ENCODE results near the gene GSTK1.
A peak's percentile ranks its signal among the peaks of the same experiment; 100 is the strongest.

The GSTK1 gene

GRCh38 chr7:143300959-143301935, 38.0 kb downstream of the GSTK1 start:
- Mint-ChIP-seq H3K36me3 (ENCODE audit: insufficient read depth) (peaks cover 92% of the 10 kb centered on the region), H3K27me3 (no peaks in the 10 kb centered on the region), H3K4me1 (ENCODE audit: low read depth in 2 of 2) (peaks cover 21 to 34% of the 10 kb centered on the region in 2 donors), H3K9me3 (no peaks in the 10 kb centered on the region), H3K27ac (peak overlapping the region; percentile 19 to 23), H3K4me3 (no peak overlapping the region)
- DNase-seq (no peak), ATAC-seq (replicated peaks) (no peak)

GRCh38 chr7:143303733-143304132, 40.5 kb downstream of the GSTK1 start:
- ATAC-seq (replicated peaks): no peak
- peaks cover 76% of the 10 kb centered on the region for H3K36me3 Mint-ChIP-seq (ENCODE audit: insufficient read depth)
- H3K4me1 Mint-ChIP-seq (ENCODE audit: low read depth in 2 of 2): peaks cover 21 to 28% of the 10 kb centered on the region in 2 donors

GRCh38 chr7:143304938-143305337, 41.7 kb downstream of the GSTK1 start:
- ATAC-seq (replicated peaks) (no peak), DNase-seq (no peak)
- Mint-ChIP-seq H3K27me3 (no peaks in the 10 kb centered on the region), H3K4me3 (no peak overlapping the region), H3K4me1 (ENCODE audit: low read depth in 2 of 2) (peaks cover 18 to 24% of the 10 kb centered on the region in 2 donors), H3K36me3 (ENCODE audit: insufficient read depth) (peaks cover 66% of the 10 kb centered on the region), H3K9me3 (no peaks in the 10 kb centered on the region), H3K27ac (peak overlapping the region in 1 of 2 donors; percentile 52)

More at GRCh38 chr7:143303733-143304132, 40.5 kb downstream of the GSTK1 start:
- Mint-ChIP-seq H3K27me3 (no peaks in the 10 kb centered on the region), H3K27ac (no peak overlapping the region), H3K9me3 (no peaks in the 10 kb centered on the region), H3K4me3 (no peak overlapping the region)
- DNase-seq: no peak

GRCh38 chr7:143305423-143306070, 42.3 kb downstream of the GSTK1 start:
- no peak overlapping the region for H3K4me3 Mint-ChIP-seq
- peaks cover 62% of the 10 kb centered on the region for H3K36me3 Mint-ChIP-seq (ENCODE audit: insufficient read depth)
- peaks cover 22 to 26% of the 10 kb centered on the region in 2 donors for H3K4me1 Mint-ChIP-seq (ENCODE audit: low read depth in 2 of 2)
- no peaks in the 10 kb centered on the region for H3K9me3 Mint-ChIP-seq
- DNase-seq (peak; percentile 60 to 65 (median 63)), ATAC-seq (replicated peaks) (peak; percentile 69)
- peak overlapping the region in 1 of 2 donors; percentile 52 for H3K27ac Mint-ChIP-seq
- H3K27me3 Mint-ChIP-seq: no peaks in the 10 kb centered on the region

- ATAC-seq (replicated peaks) (no peak), DNase-seq (no peak)
- Mint-ChIP-seq H3K36me3 (ENCODE audit: insufficient read depth) (peaks cover 36% of the 10 kb centered on the region), H3K9me3 (no peaks in the 10 kb centered on the region), H3K4me1 (ENCODE audit: low read depth in 2 of 2) (peaks cover 31% of the 10 kb centered on the region in 2 donors), H3K27ac (peak overlapping the region; percentile 73 to 97), H3K27me3 (no peaks in the 10 kb centered on the region), H3K4me3 (no peak overlapping the region)
These were observed 45.4 kb downstream of the GSTK1 start for GRCh38 chr7:143308632-143309031.

- no peak for ATAC-seq (replicated peaks)
These were observed 50.9 kb downstream of the GSTK1 start for GRCh38 chr7:143314127-143314526.

GRCh38 chr7:143315776-143316175, 52.5 kb downstream of the GSTK1 start, which contains the start of gene CLCN1:
Gene CLCN1 (plus strand): TSS chr7:143316111. CDS start chr7:143316213, 102 bp downstream.
- Mint-ChIP-seq H3K4me3 (no peak within 1 kb of the TSS), H3K9me3 (no peaks in the 10 kb centered on the region), H3K4me1 (ENCODE audit: low read depth in 2 of 2) (peaks cover 8 to 11% of the 10 kb centered on the region in 2 donors), H3K27ac (no peak within 1 kb of the TSS), H3K27me3 (no peaks in the 10 kb centered on the region), H3K36me3 (ENCODE audit: insufficient read depth) (no peaks in the 10 kb centered on the region)
- ATAC-seq (replicated peaks) (no peak), DNase-seq (no peak)

More at GRCh38 chr7:143314127-143314526, 50.9 kb downstream of the GSTK1 start:
- Mint-ChIP-seq H3K9me3 (no peaks in the 10 kb centered on the region), H3K36me3 (ENCODE audit: insufficient read depth) (no peaks in the 10 kb centered on the region), H3K27ac (no peak overlapping the region), H3K4me1 (ENCODE audit: low read depth in 2 of 2) (peaks cover 20% of the 10 kb centered on the region in 2 donors), H3K27me3 (no peaks in the 10 kb centered on the region), H3K4me3 (no peak overlapping the region)
- no peak for DNase-seq

GRCh38 chr7:143316492-143316891, 53.3 kb downstream of the GSTK1 start:
- H3K4me1 Mint-ChIP-seq (ENCODE audit: low read depth in 2 of 2): peaks cover 4% of the 10 kb centered on the region in 2 donors

GRCh38 chr7:143318661-143319060, 55.4 kb downstream of the GSTK1 start:
- Mint-ChIP-seq H3K4me3 (no peak overlapping the region), H3K4me1 (ENCODE audit: low read depth in 2 of 2) (peaks cover 2 to 5% of the 10 kb centered on the region in 2 donors), H3K36me3 (ENCODE audit: insufficient read depth) (no peaks in the 10 kb centered on the region), H3K27ac (no peak overlapping the region), H3K27me3 (no peaks in the 10 kb centered on the region), H3K9me3 (no peaks in the 10 kb centered on the region)
- DNase-seq: no peak
- ATAC-seq (replicated peaks): no peak

More at GRCh38 chr7:143316492-143316891, 53.3 kb downstream of the GSTK1 start:
- ATAC-seq (replicated peaks): no peak
- H3K36me3 Mint-ChIP-seq (ENCODE audit: insufficient read depth): no peaks in the 10 kb centered on the region
- H3K27ac Mint-ChIP-seq: no peak overlapping the region
- H3K9me3 Mint-ChIP-seq: no peaks in the 10 kb centered on the region
- no peaks in the 10 kb centered on the region for H3K27me3 Mint-ChIP-seq
- DNase-seq: no peak
- H3K4me3 Mint-ChIP-seq: no peak overlapping the region
